Left cardiac atrium (tissue), 4 donors: ENCODE results near the gene TNRC6A. TPM values are rescaled to one million over a fixed set of nuclear protein-coding genes. Genes with fewer than 3 reads are reported as not detected.
"Not testable (repeated sequence)": the region's sequence is repeated elsewhere in the genome, so short reads cannot be mapped to it uniquely, and the experiment has no call there.

Experiments
- ATAC-seq, 2 donors: fragments of 200-7000 bp; cut with Tn5 transposase; one replicate each; pipeline ENCODE4 v1.9.1; 2020; ENCODE audit warnings: mild to moderate bottlenecking in 2 of 2, moderate library complexity in 2 of 2
- DNase-seq: peaks from one replicate; pipeline ENCODE4 v3.0.0-alpha.2; 2020
- intact Hi-C, 2 donors: fragments of 100-400 bp; cut with DNase I; formaldehyde crosslinking; loops; one replicate each; pipeline versions ENCODE4 v1.14.1 to v1.15.1; 2022 to 2023
- total RNA-seq, 2 donors: library from RNA; stranded (reverse); fragmentation: NEBNext Ultra II Directional; extraction: Animal tissue kit (Norgen Biotek cat#: 25700); gene quantifications; one replicate each; pipeline ENCODE4 v1.2.1, GENCODE V29; 2021
- donor health status: DM: no; HTN: yes; CAD: no.
- donor health status: DM: no; HTN: yes; CAD: no; lungs with severe emphysema.
- donor health status: DM: yes; HTN: yes; CAD: no.
- donor health status: Dilated cardiomyopathy.

TNRC6A gene
- total RNA-seq, 2 donors from 2014 or later, result 31.5 to 31.9 TPM

DNA sequence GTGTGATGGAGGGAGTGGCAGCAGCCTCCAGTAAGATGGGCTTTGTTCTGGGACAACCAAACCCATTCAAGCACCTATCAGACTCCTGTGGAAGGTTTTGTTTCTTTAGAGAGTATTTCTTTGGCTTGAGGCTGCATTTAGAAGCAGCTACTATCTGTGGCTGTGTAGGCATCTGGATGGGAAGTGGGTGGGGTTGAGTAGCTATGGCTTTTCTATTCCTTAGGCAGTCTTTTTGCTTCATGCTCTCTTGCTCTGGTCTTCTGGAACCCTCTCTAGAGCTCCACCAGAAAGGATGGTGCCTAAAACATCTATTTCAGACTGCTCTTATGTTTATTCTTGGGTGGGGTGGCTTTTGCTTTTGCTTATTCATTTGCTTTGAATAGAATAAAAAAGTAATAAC is 19.9 kb downstream of the TNRC6A start:
- intact Hi-C loops, result no loop called here
- ATAC-seq (no peak), DNase-seq (no peak)

GRCh38 chr16:24749872-24750271 is 20.4 kb downstream of the TNRC6A start:
- DNase-seq, ATAC-seq, intact Hi-C loops: not testable (repeated sequence)

GRCh38 chr16:24753000-24753399 is 23.5 kb downstream of the TNRC6A start:
- intact Hi-C loops, result no loop called here
- ATAC-seq, result no peak
- no peak for DNase-seq

- intact Hi-C loops, result no loop called here
- DNase-seq, result no peak
- no peak for ATAC-seq
These were observed 24.0 kb downstream of the TNRC6A start for GRCh38 chr16:24753437-24753836.

- no peak for ATAC-seq
- no peak for DNase-seq
- intact Hi-C loops, result no loop called here
These were observed 25.1 kb downstream of the TNRC6A start for GRCh38 chr16:24754543-24754942.

DNA sequence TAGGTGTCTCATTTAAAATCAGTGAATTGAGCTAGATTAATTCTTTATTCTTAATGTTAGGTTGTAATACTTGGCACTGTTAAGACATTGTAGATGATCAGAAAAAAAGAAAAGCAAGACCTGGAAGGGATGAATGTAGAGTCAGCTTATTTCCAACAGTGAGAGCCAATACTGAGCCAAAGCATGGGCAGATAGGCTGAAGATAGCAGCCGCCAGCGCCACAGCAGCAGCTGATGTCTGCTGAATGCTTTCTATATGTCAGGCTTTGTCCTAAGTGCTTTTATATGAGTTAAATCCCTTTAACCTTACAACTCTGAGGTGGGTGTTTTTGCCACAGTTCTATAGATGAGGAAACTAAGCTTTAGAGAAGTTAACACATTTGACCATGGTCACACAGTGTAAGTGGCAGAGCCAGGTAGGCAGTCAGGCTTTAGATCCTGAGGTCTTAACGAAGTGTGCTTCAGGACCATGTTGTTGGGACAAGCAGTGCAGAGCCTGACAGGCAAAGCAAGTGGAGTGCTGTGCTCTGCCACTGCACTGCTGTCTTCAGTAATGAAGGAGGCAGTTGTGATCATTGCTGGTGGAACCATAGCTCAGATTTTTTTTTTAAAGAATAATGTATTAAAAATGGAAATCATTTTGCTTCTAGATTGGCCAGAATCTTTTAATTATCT is 25.9 kb downstream of the TNRC6A start:
- intact Hi-C loops, result no loop called here
- ATAC-seq (no peak), DNase-seq (no peak)

GRCh38 chr16:24758373-24758772 is 28.9 kb downstream of the TNRC6A start:
- DNase-seq (no peak), ATAC-seq (no peak)
- intact Hi-C loops, result no loop called here

GRCh38 chr16:24759006-24759405 is 29.6 kb downstream of the TNRC6A start:
- intact Hi-C loops, result no loop called here
- no peak for ATAC-seq

DNA sequence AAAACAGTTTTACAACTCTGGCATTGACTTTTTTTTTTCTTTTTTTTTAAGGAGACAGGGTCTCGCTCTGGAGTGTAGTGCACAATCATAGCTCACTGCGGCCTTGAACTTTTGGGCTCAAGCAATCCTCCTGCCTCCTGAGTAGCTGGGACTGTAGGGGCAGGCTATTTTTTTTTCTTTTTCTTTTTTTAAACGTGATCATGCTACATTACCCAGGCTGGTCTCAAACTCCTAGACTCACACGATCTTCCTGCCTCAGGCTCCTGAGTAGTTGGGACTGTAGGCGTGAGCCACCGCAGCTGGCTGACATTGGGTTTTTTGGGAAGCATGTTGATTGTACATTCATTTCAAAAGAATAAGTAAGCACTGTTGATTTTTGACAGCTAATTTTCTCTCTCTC is 32.1 kb downstream of the TNRC6A start:
- DNase-seq (no peak), ATAC-seq (peak in 1 of 2 donors; percentile 42)
- intact Hi-C loops, result no loop called here

More at GRCh38 chr16:24759006-24759405, 29.6 kb downstream of the TNRC6A start:
- no peak for DNase-seq

- ATAC-seq (no peak), DNase-seq (no peak)
- intact Hi-C loops, result no loop called here
These were observed 35.5 kb downstream of the TNRC6A start for GRCh38 chr16:24764916-24765315.

DNA sequence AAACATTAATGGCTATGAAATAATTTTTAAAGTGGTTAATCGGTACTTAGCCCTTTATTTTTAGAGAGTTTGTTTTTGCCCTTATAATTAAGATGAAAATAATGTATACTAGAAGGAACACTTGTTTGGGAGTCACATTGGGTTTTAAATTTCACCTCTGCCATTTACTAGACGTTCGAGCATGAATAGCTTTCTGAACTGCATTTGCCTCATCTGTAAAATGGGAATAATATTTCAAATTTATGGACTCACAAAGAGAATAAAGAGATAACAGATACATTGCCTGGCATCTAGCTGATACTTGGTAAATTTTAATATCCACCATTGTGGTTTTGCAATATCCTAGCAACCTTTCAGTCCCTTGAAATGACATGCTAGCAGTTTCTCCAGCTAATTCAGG is 36.6 kb downstream of the TNRC6A start:
- intact Hi-C loops, result no loop called here
- ATAC-seq (no peak), DNase-seq (no peak)

DNA sequence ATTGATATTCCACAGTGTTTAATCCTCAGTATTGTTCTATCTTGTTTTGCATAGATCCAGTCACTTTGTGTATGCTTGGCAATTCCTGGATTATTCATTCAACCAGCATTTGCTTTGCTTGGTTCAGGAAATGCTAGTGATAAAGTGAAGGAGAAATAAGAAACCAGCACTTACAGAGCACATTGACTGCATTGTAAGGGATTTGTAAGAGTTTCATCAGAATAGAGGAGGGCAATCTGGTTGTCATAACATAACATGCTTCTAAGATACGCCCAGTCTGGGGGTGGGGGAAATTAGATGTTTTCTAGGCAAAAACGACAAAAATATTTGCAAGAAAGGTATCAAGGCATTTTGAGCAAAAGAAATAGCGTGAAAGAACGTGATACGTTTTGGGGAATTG is 40.4 kb downstream of the TNRC6A start:
- no peak for DNase-seq
- intact Hi-C loops, result no loop called here
- no peak for ATAC-seq

DNA sequence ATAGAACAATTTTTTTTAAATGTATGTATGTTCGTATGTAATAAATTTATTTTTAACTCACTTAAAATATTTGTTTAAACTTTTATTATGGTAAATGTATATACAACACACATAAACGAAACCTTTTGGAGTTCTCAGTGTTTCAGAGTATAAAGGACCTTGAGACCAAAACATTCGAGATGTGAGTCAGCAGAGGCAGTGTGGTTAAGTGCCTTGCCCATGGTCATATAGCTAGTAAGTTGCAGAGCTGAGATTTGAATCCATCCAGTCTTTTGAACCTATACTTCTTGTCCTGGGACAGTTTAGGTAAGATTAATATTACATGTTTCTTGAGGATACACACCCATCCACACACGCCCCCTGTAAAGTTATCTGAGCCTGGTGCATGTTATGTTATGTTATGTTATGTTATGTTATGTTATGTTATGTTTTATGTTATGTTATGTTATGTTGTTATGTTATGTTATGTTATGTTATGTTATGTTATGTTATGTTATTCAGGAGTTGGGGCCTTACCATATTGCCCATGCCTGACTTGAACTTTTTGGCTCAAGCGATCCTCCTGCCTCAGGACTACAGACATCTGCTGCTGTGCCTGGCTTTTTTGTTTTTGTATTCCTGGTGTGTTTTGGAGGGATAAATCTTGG is 41.8 kb downstream of the TNRC6A start:
- ATAC-seq (no peak), DNase-seq (no peak)
- intact Hi-C loops, result no loop called here

DNA sequence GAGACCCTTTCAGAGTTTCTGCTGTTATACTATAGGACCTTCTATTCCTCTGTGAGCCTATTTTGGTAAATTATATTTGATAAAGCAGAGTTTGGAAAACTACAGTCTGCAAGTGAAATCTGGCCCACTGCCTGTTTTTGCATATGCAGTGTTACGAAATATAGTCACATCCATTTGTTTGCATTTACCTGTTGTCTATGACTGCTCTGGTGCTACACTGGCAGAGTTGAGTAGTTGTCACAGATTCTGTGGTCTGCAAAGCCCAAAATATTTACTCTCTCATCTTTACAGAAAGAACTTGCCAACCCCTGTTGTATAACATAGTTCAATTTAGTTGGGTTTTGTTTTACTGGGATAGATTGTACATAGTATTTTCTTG is 42.3 kb downstream of the TNRC6A start:
- DNase-seq (no peak), ATAC-seq (no peak)
- intact Hi-C loops, result no loop called here

GRCh38 chr16:24773771-24774427 is 44.4 kb downstream of the TNRC6A start:
- intact Hi-C loops, result no loop called here
- DNase-seq, result no peak
- no peak for ATAC-seq

GRCh38 chr16:24774510-24774909 is 45.1 kb downstream of the TNRC6A start:
- DNase-seq (no peak), ATAC-seq (no peak)
- intact Hi-C loops, result no loop called here

GRCh38 chr16:24775455-24775854 is 46.0 kb downstream of the TNRC6A start:
- ATAC-seq (peak in 1 of 2 donors; percentile 37), DNase-seq (no peak)
- intact Hi-C loops, result no loop called here

DNA sequence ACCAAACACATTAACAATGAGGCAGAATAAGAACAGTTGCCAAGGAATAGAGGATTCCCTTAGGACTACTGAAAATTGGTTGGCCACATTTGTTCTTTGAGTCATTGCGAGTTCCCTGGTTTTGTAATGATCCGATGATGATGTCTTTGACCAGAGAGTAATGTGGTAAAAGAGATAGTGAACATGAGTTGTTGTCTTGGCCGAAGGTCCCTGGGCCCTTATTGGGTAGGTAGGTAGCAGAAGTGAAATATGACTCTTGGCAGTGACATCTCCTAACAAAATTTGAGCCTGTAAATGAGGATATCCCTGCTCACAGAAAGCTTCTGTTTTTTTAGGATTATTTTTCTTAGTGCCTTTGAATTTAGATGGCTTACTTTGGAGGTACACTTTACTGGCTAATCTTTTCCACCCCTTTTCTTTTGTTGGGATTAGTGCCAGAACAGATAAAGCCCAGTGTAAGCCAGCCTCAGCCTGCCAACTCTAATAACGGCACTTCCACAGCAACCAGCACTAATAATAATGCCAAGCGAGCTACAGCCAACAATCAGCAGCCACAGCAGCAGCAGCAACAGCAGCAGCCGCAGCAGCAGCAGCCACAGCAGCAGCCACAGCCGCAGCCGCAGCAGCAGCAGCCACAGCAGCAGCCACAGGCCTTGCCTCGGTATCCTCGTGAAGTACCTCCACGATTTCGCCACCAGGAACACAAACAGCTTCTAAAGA is 47.2 kb downstream of the TNRC6A start:
- ATAC-seq (peak; percentile 82 to 86), DNase-seq (peak; percentile 64)
- intact Hi-C loops, result no loop called here

DNA sequence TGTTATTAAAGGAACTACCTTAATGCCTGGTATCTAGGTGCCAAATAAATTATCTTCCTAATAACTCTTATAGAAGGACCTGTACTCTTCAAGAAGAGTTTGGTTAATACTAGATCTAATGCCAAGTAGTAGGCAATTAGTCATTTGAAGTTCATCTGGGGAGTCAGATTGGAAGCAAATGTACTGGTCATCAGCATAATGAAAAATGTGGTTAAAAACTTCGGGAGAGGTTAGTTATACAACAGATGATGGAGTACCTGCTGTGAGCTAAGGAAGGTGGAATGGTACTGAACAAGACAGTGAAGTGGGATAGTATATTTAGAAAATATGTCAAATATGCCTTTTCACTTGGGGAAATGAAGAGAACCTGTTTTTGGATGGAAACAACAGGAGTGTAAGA is 49.2 kb downstream of the TNRC6A start:
- intact Hi-C loops, result no loop called here
- DNase-seq (no peak), ATAC-seq (no peak)

- intact Hi-C loops, result no loop called here
- ATAC-seq (no peak), DNase-seq (no peak)
These were observed 51.8 kb downstream of the TNRC6A start for GRCh38 chr16:24781256-24781655.
